Muscle of arm (tissue), 14 donors: ENCODE results near the gene IL4I1. TPM values are rescaled to one million over a fixed set of nuclear protein-coding genes. Genes with fewer than 3 reads are reported as not detected.
A peak's percentile ranks its signal among the peaks of the same experiment; 100 is the strongest.
"Not testable (repeated sequence)": the region's sequence is repeated elsewhere in the genome, so short reads cannot be mapped to it uniquely, and the experiment has no call there.

Experiments
- DNase-seq: peaks from one replicate; pipeline ENCODE4 v3.0.0-alpha.2; 2013
- long read RNA-seq, 11 donors: transcript quantifications; one replicate each; lab custom pipeline, GENCODE V29; 2026
- polyA plus RNA-seq, 12 donors: library from polyadenylated mRNA; unstranded; fragments of 120-200 nt; gene quantifications; one replicate each; pipeline ENCODE4 v1.2.1, GENCODE V29; 2013; ENCODE audit not compliant: insufficient read length in 12 of 12

IL4I1 gene, protein sequence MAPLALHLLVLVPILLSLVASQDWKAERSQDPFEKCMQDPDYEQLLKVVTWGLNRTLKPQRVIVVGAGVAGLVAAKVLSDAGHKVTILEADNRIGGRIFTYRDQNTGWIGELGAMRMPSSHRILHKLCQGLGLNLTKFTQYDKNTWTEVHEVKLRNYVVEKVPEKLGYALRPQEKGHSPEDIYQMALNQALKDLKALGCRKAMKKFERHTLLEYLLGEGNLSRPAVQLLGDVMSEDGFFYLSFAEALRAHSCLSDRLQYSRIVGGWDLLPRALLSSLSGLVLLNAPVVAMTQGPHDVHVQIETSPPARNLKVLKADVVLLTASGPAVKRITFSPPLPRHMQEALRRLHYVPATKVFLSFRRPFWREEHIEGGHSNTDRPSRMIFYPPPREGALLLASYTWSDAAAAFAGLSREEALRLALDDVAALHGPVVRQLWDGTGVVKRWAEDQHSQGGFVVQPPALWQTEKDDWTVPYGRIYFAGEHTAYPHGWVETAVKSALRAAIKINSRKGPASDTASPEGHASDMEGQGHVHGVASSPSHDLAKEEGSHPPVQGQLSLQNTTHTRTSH
- polyA plus RNA-seq: 1 to 10 TPM in 4 of 12 donors, under 1 TPM in 6, not detected in 2; 0.26 to 2.5 (median 0.94) TPM
- long read RNA-seq, donor 1: 0 reads
- long read RNA-seq, donor 2: 0 reads
- long read RNA-seq, donor 3: 0 reads
- long read RNA-seq, donor 4: 0 reads
- long read RNA-seq, donor 5: 0 reads
- long read RNA-seq, donor 6: 0 reads
- long read RNA-seq, donor 7: 0 reads
- long read RNA-seq, donor 8: 0 reads
- long read RNA-seq, donor 9: 0 reads
- long read RNA-seq, donor 10: 0 reads
- long read RNA-seq, donor 11: 0 reads

DNA sequence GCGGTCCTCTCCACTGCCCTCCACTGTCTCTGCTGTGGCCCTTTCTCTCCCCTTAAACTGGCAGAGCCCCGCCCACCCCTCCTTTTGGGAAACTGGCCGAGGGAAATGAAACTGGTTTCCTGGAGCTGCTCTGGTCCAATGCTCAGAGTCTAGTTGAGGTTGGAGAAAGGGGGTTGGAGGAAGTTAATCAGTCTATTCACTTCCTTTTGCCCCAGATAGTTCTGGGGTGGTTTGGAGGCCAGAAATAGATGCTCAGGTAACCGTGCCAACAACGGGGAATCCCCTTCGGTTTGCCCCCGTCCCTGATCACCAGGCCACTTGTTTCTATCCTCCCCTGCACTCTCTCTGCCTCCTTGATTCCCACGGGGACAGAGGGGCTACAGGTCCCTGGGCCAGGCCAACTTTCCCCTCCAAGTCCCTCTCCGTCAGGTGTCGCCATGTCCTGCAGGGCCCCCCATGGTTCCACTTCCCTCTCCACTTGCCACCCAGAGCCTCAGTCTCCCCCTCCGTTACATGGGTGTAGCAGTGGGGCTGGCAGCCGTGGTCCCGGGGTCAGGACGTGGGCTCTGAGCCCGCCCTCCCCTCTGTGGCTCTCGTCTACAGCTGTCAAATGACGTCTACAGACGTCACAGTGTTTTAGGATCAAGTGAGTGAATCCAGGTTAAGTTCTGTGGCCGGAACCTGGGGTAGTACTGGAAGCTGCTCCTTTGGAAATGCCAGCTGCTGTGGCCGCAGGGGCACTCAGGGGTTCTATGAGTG is at the start of gene IL4I1:
Gene IL4I1, minus strand, starts transcription at position 25 of the 759 bp plus-strand sequence. CDS start 727 bp downstream, outside the sequence.
- DNase-seq: no peak

DNA sequence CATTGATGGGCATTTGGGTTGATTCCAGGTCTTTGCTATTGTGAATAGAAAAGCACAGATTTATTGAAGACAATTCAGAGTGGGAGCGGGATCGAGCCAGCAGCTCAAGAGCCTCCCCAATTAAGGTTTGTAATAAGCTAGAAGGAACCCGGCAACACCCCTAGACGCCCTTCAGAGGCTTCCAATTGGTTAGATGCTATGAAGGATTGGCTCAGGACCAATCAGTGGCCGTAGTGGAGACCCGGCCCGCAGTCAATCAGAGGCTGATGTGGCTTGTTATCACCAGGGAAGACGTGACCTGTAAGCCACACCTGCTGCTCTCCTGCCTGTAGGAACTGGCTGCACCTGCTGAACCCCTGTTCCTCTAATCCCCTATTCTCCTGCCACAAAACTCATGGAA is 49.7 kb upstream of the IL4I1 start:
- no peak for DNase-seq

DNA sequence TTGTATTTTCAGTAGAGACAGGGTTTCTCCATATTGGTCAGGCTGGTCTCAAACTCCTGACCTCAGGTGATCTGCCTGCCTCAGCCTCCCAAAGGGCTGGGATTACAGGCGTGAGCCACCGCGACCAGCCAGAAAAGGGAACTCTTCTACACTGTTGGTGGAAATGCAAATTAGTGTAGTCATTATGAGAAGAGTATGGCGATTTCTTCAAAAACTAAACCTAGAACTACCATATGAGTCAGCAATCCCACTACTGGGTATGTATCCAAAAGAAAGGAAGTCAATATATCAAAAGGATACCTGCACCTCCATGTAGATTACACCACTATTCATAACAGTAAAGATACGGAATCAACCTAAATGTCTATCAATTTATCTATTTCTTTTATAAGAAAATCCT is 47.9 kb upstream of the IL4I1 start:
- not testable (repeated sequence) for DNase-seq

DNA sequence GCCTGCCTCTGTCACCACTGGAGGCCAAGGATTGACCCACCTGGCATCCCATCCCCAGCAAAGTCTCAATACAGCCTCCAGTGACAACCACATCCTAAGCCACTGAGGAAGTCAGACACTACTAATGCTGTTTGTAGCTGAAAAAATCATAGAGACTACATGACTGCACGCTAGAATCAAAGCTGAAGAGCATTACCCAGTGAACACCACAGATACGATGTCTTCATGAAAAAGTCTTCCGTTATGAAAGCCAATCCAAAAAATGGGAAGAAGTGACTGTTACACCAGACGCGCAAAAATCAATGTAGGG is 43.8 kb upstream of the IL4I1 start:
- DNase-seq: no peak

DNA sequence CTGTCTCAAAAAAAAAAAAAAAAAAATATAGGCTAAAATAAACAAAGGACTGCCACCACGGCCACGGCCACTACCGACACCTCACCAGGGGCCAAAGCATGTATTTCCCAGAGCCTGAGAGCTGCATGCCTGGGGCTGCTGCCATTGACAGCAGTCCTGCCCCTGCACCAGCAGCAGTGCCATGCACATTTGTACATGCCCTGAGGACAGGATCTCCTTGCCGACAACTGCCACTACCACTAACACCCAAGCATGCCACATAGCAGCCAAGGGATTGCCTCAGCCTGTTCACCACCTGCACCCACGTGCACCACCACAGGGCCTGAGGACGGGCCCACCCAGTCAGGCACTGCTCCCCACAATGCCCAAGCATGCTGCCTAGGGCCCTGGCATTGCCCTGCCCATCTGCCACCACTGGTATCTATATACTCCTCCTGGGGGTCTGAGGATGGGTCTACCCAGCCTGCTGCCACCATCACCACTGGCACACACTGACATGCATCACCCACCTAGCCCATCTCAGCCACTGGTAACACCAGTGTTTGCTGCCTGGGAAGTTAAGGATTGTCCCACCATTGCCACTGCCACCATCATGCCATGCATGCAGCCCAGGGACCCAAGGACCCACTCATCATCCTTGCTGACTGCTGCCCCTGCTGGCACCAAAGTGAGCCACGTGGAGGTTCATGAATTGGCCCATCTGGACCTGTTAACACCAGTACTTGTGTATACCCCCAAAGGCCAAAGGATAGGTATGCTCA is 43.2 kb upstream of the IL4I1 start:
- no peak for DNase-seq

DNA sequence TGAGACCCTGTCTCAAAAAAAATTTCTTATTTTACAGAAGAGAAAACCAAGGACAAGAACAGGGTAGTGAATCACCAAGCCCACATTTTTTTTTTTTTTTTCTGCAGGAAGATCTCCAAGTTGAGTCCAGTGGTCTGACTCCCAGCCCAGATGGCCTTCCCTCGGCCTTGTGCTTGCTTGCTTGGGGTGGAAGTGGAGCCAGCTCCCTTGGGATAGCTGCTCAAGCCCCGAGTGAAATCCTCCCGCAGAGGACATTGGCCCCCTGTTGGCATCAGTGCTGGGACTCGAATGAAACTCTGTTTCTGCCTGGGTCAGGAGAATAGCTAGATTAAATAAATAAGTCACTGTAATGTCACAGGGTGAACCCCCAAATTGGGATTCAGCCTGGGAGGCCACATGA is 42.0 kb upstream of the IL4I1 start:
- no peak for DNase-seq

DNA sequence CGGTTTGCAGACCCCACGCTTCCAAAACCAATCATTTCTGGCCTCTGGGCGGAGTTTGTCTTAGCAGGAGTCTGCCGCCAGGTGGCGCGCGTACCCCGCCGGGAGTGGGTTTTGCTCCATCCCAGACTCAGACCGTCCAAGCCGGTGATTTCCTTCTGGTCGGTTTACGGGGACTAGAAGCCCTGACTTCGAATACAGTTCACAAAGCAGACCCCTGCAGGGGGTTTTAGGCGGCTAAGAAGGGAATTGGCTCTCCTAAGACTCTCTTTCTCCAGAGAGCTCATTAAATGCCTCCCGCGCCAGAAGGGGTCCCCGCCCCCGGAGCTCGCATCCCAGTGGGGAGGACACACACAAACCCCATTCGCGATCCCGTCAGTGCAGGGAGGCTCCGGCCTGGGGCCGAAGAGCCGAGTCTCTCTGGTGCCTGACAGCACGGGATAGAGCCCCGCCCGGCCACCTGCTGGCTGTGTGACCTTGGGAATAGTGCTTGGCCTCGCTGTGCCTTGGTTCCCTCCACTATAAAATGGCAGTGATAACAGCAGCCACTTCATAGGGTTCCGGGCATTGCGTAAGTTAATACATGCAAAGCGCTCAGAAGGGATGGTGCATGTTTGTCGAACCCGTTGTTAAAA is 41.2 kb upstream of the IL4I1 start:
- DNase-seq: peak; percentile 81

DNA sequence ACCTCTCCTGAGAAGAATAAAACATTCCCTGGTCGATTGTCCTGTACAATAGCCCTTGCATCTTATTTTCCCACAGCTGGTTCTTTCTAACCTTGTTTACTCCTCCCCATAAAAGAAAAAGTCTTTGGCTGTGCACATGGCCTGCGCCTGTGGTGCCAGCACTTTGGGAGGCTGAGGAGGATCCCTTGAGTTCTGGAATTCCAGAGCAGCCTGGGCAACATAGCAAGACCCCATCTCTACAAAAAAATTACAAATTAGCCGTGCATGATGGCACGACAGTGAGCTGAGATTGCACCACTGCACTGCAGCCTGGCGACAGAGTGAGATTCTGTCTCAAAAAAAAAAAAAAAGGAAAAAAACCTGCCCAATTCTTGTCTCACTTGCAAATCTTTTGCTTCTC is 39.9 kb upstream of the IL4I1 start:
- no peak for DNase-seq

DNA sequence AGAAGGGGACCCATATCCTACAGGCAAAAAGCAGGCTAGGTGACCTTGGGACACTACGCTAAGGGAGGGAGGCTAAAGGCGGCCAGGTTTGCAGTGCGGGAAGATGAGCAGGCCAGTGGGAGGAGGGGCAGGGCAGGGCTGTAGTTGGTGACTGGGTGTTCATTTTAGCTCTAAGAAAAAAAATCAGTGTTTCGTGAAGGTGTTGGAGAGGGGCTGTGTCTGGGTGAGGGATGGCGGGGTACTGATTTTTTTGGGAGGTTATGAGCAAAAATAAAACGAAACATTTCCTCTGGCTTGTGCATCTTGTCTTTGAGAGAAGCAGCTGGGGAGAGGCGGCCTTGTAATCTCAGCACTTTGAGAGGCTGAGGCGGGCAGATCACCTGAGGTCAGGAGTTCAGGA is 37.0 kb upstream of the IL4I1 start:
- DNase-seq: no peak

DNA sequence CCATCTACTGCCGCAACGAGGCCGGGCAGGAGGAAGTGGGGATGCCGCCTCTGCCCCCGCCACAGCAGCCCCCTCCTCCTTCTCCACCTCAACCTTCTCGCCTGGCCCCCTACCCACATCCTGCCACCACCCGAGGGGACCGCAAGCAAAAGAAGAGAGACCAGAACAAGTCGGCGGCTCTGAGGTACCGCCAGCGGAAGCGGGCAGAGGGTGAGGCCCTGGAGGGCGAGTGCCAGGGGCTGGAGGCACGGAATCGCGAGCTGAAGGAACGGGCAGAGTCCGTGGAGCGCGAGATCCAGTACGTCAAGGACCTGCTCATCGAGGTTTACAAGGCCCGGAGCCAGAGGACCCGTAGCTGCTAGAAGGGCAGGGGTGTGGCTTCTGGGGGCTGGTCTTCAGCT is 36.0 kb upstream of the IL4I1 start:
- DNase-seq: no peak

DNA sequence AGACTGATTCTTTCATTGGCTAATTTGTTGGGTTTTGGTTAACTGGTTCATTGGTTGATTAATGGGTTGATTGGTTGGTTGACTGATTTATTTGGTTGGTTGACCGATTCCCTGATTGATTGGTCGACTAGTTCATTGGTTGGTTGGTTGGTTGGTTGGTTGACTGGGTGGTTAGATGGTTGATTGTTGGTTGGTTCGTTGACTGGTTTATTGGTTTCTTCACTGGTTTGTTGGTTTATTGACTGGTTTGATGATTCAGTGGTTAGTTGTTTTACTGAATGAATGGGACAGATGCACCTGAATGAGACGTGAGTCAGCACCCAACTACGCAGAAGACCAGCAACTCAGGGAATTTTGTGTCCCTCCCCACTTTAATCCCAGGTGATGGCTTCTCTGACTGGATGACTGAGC is 35.4 kb upstream of the IL4I1 start:
- no peak for DNase-seq

DNA sequence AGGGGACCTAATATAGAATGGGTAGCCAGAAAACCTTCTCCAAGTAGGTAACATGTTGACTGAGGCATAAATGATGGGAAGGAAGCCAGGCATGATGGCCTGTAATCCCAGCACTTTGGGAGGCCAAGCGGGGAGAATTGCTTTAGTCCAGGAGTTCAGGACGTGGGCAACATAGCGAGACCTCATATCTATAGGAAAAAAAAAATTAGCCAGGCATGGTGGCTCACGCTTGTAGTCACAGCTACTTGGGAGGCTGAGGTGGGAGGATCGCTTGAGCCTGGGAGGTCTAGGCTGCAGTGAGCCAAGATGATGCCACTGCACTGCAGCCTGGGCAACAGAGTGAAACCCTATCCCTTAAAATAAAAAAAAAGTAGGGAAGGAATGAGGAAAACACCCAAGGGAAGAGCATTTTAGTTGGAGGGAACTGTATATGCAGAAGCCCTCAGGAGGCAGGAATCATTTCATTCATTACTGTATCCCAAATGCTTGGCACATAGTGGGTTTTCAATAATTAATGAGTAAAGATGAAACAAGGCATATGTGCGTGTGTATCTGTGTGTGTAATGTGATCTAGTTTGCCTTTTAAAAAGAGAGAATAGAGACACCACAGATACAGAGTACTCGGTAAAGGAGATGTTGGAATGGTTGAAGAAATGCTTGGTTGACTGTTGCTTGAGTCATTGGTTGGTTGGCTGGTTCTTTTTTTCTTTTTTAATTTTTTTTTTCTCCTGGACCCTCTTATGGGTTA is 34.8 kb upstream of the IL4I1 start:
- no peak for DNase-seq

DNA sequence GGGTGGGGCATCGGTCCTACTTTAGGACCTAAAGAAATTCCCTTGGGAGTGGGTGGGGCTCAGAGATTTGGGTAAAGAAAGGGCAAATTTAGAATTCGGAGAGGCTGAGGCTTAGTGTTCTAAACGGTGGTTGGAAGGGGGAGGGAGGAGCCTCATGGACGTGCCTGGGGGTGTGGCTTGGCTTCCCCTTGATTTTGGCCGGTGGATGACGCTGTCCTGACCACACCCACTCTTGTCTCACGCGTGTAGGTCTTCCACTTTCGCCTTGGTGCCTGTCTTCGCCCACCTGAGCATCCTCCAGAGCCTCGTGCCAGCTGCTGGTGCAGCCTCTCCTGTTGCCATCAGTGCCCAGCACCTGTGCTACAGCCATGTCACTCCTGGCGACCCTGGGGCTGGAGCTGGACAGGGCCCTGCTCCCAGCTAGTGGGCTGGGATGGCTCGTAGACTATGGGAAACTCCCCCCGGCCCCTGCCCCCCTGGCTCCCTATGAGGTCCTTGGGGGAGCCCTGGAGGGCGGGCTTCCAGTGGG is 33.9 kb upstream of the IL4I1 start:
- no peak for DNase-seq

DNA sequence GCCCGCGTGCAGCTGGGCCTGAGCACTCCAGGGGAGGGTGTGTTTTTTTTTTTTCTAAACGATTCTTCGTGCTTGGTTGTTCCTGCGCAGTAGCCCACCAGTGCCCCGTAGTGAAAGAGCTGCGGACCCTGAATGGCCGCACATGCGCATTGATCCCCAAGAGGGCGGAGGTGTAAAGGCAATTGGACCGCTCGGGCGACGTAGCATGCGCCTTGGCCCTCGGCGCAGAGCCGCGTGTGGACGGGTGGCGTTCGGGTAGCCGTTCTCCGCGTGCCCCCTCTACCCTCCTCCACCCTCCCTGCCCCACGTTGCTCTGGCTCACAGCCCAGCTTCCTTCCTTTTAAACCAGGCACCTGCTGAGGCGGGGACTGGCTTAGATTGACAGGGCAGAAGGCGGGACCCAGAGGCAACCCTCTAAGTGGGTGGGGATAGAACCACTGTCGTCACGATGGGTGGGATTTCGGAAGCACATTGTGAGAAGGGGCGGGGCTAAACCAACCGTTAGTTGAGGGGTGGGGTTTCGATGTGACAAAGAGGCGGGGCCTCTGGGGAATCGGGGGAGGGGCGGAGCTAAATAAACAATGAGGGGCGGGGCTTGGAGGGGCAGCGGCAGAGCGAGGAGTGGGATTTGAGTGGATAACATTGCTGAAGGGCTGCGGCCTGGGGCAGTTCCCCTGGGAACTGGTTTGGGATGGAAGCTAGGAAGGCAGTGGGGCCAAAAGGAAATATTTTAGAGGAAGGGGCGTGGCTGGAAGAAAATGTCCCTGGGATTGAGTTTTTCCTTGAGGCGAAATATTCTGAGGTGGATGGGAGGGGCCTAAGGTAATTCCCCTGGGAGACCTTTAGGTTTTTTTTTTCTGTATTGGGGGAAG is 33.2 kb upstream of the IL4I1 start:
- DNase-seq: peak; percentile 95

DNA sequence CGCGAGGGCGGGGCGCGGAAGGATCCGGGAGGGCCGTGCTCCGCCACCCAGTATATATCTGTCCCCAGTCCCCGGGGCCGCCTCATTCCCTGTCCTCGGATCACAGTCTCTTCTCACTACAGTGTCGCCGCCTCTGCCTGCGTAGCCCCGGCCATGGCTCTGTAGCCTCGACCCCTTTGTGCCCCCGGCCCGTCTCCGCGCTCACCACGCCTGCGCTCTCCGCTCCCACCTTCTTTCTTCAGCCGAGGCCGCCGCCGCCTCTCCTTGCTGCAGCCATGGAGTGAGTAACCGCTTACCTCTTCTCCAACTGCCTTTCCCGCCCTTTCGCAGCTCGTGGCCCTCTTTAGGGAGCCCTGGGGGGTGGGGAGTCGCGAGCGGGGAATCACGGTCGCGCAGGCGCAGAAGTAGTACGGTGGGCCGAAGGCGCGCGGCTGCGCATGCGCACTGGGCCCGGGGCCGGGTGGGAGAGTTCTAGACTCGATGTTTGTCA is 32.5 kb upstream of the IL4I1 start, which contains the start of the genes ATF5 and NUP62:
Gene ATF5, plus strand, starts transcription at position 85 of the 490 bp plus-strand sequence. CDS start 1,646 bp downstream, outside the sequence.
Gene NUP62, minus strand, starts transcription at position 384 of the 490 bp plus-strand sequence. CDS start 19,697 bp downstream, outside the sequence.
- peak; percentile 96 for DNase-seq

DNA sequence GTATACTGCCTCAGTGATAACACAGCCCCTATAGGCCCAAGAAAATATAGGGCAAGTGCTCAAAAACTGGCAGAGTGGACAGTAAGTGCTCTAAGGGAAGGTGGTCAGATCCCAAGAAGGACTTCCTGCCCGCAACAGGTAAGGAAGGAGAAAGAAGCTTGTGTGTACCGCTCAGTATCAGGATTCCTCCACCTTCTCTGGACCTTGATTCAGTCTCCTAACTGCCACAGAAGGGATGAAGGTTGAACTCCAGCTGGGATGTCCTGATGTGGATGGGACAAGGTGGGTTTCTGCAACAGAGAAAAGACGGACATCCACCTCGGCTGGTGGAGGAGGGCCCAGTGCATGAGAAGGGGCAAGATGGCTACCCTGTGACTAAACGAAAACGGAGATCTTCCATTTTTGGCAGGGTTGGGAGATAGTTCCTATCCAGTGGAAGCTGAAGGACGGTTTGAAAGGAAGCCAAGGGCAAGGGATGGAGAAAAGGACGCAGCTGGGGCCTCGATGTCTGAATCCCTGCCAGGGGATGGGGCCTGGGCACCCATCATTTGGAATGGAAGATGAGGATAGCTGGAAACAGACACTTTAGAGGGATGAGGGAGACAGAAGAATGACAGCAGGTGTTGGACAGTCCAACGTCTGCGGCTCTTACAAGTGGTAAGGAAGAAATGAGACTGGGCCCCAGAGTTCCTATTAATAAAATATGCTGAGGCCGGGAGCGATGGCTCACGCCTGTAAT is 31.0 kb upstream of the IL4I1 start:
- no peak for DNase-seq

DNA sequence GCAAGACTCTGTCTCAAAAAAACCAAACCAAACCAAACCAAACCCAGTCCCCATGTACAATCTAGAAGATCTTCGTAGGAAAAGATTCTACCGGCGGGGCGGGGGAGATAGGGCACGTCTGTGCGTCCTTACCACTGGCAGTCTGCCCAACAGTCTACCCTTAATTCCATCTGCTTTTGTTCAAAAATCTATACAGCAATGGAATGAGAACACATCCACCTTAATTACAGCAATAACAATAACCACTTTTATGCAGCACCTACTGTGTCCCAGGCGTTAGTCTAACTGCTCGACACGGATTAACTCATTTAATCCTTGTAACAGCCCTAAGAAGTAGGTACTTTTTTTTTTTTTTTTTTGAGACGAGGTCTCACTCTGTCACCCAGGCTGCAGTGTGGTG is 29.8 kb upstream of the IL4I1 start:
- no peak for DNase-seq

DNA sequence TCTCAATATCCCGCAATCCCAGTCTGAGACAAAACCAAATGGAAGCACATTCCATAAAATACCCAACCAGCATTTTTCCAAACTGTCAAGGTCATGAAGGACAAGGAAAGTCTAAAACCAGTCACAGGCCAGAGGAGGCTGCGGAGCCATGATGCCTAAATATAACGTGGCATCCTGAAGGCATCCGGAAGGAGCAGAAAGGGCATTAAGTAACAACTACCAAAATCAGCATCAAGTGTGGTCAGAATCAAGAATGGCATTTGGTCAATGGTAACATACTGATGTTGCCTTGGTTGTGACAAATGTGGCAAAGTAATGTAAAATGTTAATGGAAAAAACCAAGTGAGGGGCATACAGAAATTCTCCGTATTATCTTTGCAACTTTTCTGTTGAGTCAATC is 28.8 kb upstream of the IL4I1 start:
- DNase-seq: no peak
